Esophagus muscularis mucosa (tissue), 3 donors: ENCODE results near the gene RAB3C.

Experiments used
- POLR2A ChIP-seq: fragments of 450-650 bp; IDR thresholded peaks from one replicate; pipeline ENCODE4 v1.6.1; 2017; ENCODE audit warnings: antibody characterized with exemption, moderate library complexity, mild to moderate bottlenecking, low read depth
- POLR2AphosphoS5 ChIP-seq, 2 donors: sonication (generic); formaldehyde crosslinking; IDR thresholded peaks; one replicate each; pipeline ENCODE4 v1.6.1; 2017; ENCODE audit warnings: antibody characterized with exemption in 2 of 2
- TF ChIP-seq, protein P1 (sequence below), 3 experiments: fragments of 200-600 bp in 2 of 3; fragments of 450-650 bp in 1 of 3; sonication (generic) in 2 of 3; IDR thresholded peaks; one replicate each; pipeline ENCODE4 v1.5.1; 2017 to 2019; ENCODE audit warnings: antibody characterized with exemption in 3 of 3, mild to moderate bottlenecking in 2 of 3, moderate library complexity in 1 of 3

DNA sequence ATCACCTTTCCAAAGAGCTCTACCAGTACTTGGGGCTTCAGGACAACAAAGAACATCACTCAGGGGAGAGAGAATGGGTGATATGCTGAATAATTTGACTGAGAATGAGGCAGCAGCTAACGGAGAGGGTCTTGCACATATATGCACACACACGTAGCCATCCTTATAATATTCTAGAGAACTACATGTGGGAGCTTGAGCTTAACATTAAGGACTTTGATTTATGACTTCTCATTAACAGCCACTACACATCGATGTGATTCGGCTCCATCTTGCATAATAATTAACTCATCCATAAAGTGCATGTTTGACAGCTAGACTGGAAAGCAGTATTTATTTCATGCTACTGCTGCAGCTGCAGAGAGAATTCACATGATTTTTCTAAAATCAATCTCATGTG is 163.4 kb downstream of the RAB3C start:
- TF ChIP-seq, protein P1, sequence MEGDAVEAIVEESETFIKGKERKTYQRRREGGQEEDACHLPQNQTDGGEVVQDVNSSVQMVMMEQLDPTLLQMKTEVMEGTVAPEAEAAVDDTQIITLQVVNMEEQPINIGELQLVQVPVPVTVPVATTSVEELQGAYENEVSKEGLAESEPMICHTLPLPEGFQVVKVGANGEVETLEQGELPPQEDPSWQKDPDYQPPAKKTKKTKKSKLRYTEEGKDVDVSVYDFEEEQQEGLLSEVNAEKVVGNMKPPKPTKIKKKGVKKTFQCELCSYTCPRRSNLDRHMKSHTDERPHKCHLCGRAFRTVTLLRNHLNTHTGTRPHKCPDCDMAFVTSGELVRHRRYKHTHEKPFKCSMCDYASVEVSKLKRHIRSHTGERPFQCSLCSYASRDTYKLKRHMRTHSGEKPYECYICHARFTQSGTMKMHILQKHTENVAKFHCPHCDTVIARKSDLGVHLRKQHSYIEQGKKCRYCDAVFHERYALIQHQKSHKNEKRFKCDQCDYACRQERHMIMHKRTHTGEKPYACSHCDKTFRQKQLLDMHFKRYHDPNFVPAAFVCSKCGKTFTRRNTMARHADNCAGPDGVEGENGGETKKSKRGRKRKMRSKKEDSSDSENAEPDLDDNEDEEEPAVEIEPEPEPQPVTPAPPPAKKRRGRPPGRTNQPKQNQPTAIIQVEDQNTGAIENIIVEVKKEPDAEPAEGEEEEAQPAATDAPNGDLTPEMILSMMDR (IDR thresholded peaks at IDR 0.05), result no peak
- TF ChIP-seq POLR2AphosphoS5 (IDR thresholded peaks at IDR 0.05), result no peak
- TF ChIP-seq POLR2A, result no peak
